Measurements from ENCODE around the gene GPR78.

DNA sequence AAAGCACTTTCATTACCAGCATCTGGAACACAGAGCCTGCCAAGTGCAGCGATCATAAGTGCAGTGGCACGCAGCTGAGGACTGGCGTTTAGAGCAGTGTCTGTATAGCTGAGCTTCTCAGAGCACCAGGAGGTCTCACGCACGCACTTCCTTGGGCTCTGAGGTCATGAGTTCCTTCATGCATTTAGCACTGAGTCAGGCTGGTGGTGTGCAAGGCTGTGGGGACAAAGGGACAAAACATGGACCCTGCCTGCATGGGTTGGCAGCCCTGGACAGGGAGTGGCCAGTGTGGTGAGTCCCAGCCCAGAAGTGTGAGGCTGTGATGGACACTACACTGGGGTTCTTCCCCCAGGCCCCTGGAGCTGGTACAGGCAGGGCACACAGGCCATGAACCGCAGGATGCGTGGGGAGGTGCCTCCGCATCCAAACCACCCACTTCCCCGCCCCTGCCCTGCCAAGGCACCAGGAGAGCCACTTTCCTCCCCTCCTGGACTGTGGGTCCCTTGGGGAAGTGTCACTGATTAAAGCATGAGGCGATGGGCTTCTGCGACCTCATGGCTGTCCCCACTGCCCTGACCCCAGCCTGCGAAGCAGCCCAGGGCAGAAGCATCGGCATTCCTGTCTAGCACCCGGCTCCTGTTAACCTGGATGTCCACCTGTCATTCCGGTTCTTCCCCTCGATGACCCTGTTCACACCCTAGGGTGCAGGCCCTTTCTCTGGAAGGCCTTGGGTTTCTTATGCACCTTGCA, 37.2 kb upstream of the GPR78 start:
- TF ChIP-seq, protein P1, sequence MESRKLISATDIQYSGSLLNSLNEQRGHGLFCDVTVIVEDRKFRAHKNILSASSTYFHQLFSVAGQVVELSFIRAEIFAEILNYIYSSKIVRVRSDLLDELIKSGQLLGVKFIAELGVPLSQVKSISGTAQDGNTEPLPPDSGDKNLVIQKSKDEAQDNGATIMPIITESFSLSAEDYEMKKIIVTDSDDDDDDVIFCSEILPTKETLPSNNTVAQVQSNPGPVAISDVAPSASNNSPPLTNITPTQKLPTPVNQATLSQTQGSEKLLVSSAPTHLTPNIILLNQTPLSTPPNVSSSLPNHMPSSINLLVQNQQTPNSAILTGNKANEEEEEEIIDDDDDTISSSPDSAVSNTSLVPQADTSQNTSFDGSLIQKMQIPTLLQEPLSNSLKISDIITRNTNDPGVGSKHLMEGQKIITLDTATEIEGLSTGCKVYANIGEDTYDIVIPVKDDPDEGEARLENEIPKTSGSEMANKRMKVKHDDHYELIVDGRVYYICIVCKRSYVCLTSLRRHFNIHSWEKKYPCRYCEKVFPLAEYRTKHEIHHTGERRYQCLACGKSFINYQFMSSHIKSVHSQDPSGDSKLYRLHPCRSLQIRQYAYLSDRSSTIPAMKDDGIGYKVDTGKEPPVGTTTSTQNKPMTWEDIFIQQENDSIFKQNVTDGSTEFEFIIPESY (CRISPR knock-in tag; IDR thresholded peaks at IDR 0.05): no peak
- TF ChIP-seq ZBTB38 (CRISPR knock-in tag; IDR thresholded peaks at IDR 0.05): no peak
- no peak for TF ChIP-seq POLR2A (IDR thresholded peaks at IDR 0.05; ENCODE audit: insufficient read depth in 1 of 2, low read depth in 2 of 2, low read length in 2 of 2)
- TF ChIP-seq MAFG (CRISPR knock-in tag; IDR thresholded peaks at IDR 0.05): no peak
